Body of pancreas (tissue), 4 donors: ENCODE results near the gene PIP4K2C. TPM values are rescaled to one million over a fixed set of nuclear protein-coding genes. Genes with fewer than 3 reads are reported as not detected.
A peak's percentile ranks its signal among the peaks of the same experiment; 100 is the strongest.
"Not testable (repeated sequence)": the region's sequence is repeated elsewhere in the genome, so short reads cannot be mapped to it uniquely, and the experiment has no call there.

Experiments
- ATAC-seq: fragments of 150-250 bp; one replicate; pipeline ENCODE4 v1.9.1; 2016
- DNase-seq, 4 donors: peaks; one replicate each; pipeline ENCODE4 v3.0.0-alpha.2; 2019
- H3K27ac ChIP-seq, 4 donors: fragments of 200-600 bp; sonication (generic); 1 replicate in 3 of 4; 2 replicates in 1 of 4; pipeline versions ENCODE4 v1.5.1 to v1.6.1; 2016 to 2019; ENCODE audit warnings: mild to moderate bottlenecking in 1 of 4, mixed read lengths in 1 of 4, moderate library complexity in 1 of 4
- H3K27me3 ChIP-seq, 2 donors: fragments of 200-600 bp; sonication (generic); one replicate each; pipeline ENCODE4 v1.6.0; 2016; ENCODE audit warnings: mild to moderate bottlenecking in 1 of 2
- H3K36me3 ChIP-seq, 2 donors: fragments of 200-600 bp; sonication (generic); replicated peaks in 1 of 2; 2 replicates each; pipeline ENCODE4 v1.5.1; 2016; ENCODE audit warnings: low read depth in 2 of 2; ENCODE audit not compliant: insufficient read depth in 1 of 2
- H3K4me1 ChIP-seq: fragments of 200-600 bp; sonication (generic); one replicate; pipeline ENCODE4 v1.6.0; 2016
- H3K4me3 ChIP-seq, 2 donors: fragments of 200-600 bp; sonication (generic); 1 replicate in 1 of 2; 2 replicates in 1 of 2; pipeline ENCODE4 v1.5.1; 2016 to 2019
- H3K9me3 ChIP-seq, 3 donors: fragments of 200-600 bp; sonication (generic); 1 replicate in 2 of 3; 2 replicates in 1 of 3; pipeline ENCODE4 v1.5.1; 2016
- CTCF ChIP-seq, 7 experiments: fragments of 450-650 bp in 4 of 7; fragments of 200-600 bp in 3 of 7; sonication (generic) in 3 of 7; IDR thresholded peaks; one replicate each; pipeline ENCODE4 v1.5.1; 2016 to 2019; ENCODE audit warnings: antibody characterized with exemption in 7 of 7
- POLR2A ChIP-seq, 3 donors: fragments of 450-650 bp; IDR thresholded peaks; one replicate each; pipeline ENCODE4 v1.6.1; 2016; ENCODE audit warnings: antibody characterized with exemption in 3 of 3, mild to moderate bottlenecking in 2 of 3
- WGBS, 2 donors: methylation state at CpG; one replicate each; pipeline ENCODE4 v1.1.5; 2017; 5-methylcytosine and 5-hydroxymethylcytosine counted together
- intact Hi-C: fragments of 100-400 bp; cut with DNase I; formaldehyde crosslinking; loops from one replicate; pipeline ENCODE4 v1.15.1; 2023
- total RNA-seq, 2 donors: library from RNA; depleted of rRNA; stranded (reverse); fragments of >200 nt; gene quantifications; one replicate each; pipeline ENCODE4 v1.1.0, GENCODE V29; 2016

The PIP4K2C gene
- total RNA-seq, 2 donors from 2014 or later, result 12.2 to 48.0 TPM

DNA sequence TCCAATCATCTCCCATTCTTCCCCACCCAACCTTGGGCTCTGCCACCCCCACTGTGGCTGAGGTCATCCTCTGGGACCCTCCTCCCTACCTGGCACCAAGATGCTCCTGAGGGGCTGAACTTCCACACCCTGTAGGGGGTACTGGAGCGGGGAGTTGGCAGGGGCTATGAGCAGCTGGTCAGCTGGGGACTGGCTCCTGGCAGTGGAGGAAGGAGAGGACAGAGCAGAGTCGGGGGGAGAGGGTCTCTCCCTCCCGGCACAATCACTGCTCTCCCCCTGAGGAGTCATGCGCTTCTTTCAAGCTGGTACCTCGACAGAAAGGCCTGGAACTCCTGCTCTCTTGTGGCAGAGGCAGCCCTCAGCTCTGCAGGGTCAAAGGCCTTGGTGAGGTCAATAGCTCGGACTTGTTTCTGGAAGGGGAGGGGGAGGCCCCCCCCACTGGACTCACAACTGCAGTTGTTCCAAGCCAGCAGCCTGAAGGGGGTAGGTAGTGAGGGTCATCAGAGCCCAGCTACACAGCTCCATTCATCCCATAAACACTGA is 40.0 kb downstream of the PIP4K2C start:
- Histone ChIP-seq H3K27me3 (peaks cover 0 to 31% of the 10 kb centered on the region in 2 donors), H3K27ac (no peak overlapping the region), H3K9me3 (no peaks in the 10 kb centered on the region), H3K36me3 (no peaks in the 10 kb centered on the region), H3K4me3 (no peak overlapping the region), H3K4me1 (peaks cover 26% of the 10 kb centered on the region)
- TF ChIP-seq POLR2A (IDR thresholded peaks at IDR 0.05) (no peak), CTCF (IDR thresholded peaks at IDR 0.05) (no peak)
- 59 to 60% methylated on average over 2 to 6 of the region's 6 CpGs for WGBS, 2 donors
- intact Hi-C loops, result no loop called here
- ATAC-seq (no peak), DNase-seq (no peak)

GRCh38 chr12:57631566-57632072 is 40.6 kb downstream of the PIP4K2C start:
- peaks cover 26% of the 10 kb centered on the region for H3K4me1 ChIP-seq
- intact Hi-C loops, result no loop called here
- H3K4me3 ChIP-seq, result no peak overlapping the region
- peaks cover 0 to 26% of the 10 kb centered on the region in 2 donors for H3K27me3 ChIP-seq
- 7 to 15% methylated on average over 22 to 26 of the region's 26 CpGs for WGBS, 2 donors
- ATAC-seq, result no peak
- no peaks in the 10 kb centered on the region for H3K36me3 ChIP-seq
- TF ChIP-seq CTCF (IDR thresholded peaks at IDR 0.05) (no peak), POLR2A (IDR thresholded peaks at IDR 0.05) (no peak)
- DNase-seq, result no peak
- no peaks in the 10 kb centered on the region for H3K9me3 ChIP-seq
- no peak overlapping the region for H3K27ac ChIP-seq

DNA sequence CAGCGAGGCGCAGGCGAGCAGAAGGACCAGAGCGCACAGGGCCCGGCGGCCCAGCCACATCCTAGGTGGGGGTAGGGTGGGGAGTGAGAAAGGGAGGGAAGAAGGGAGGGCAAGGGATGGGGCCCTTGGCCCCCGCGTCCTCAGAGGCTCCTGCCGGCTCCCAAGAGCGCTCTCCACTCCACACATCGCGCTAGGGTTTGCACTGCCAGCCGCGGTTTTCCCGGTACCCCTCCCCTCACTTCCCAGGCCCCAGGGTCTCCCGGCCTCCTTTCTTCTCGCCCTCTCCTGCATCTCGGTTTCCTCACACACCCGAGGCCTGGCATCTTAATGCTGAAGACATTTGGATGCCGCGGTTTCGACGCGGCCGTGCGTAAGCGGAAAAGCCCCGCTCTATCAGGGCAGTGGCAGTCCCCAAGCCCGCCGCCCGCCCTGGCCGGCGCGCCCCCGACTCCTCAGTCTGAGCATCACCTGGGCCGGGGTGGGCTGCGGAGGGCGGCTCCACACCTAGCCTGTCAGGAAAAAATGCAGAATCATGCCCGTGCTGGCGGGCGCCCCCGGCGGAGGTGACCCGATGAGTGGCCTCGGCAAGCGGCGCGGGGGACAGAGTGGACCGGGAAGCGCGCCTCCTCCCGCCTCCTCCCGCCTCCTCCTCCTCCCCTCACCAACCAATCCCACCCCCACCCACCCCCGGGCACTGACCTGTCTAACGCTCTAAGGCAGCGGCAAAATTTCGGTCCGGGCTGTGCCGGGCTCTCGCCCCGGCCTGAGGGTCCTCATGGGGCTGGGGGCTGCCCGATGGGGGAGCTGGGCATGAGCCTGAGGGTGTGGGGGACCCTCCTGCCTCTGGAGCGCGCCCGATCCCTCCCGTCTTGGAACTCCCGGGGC is 41.3 kb downstream of the PIP4K2C start:
- peaks cover 0 to 22% of the 10 kb centered on the region in 2 donors for H3K27me3 ChIP-seq
- peak in 1 of 4 donors; percentile 41 for DNase-seq
- 1 to 4% methylated on average over 30 to 55 of the region's 67 CpGs for WGBS, 2 donors
- peak overlapping the region in 1 of 2 donors; percentile 41 for H3K4me3 ChIP-seq
- no peak overlapping the region for H3K27ac ChIP-seq
- no peaks in the 10 kb centered on the region for H3K36me3 ChIP-seq
- peaks cover 26% of the 10 kb centered on the region for H3K4me1 ChIP-seq
- no peaks in the 10 kb centered on the region for H3K9me3 ChIP-seq
- peak; percentile 31 for ATAC-seq
- intact Hi-C loops, result no loop called here
- TF ChIP-seq POLR2A (IDR thresholded peaks at IDR 0.05) (no peak), CTCF (IDR thresholded peaks at IDR 0.05) (no peak)

DNA sequence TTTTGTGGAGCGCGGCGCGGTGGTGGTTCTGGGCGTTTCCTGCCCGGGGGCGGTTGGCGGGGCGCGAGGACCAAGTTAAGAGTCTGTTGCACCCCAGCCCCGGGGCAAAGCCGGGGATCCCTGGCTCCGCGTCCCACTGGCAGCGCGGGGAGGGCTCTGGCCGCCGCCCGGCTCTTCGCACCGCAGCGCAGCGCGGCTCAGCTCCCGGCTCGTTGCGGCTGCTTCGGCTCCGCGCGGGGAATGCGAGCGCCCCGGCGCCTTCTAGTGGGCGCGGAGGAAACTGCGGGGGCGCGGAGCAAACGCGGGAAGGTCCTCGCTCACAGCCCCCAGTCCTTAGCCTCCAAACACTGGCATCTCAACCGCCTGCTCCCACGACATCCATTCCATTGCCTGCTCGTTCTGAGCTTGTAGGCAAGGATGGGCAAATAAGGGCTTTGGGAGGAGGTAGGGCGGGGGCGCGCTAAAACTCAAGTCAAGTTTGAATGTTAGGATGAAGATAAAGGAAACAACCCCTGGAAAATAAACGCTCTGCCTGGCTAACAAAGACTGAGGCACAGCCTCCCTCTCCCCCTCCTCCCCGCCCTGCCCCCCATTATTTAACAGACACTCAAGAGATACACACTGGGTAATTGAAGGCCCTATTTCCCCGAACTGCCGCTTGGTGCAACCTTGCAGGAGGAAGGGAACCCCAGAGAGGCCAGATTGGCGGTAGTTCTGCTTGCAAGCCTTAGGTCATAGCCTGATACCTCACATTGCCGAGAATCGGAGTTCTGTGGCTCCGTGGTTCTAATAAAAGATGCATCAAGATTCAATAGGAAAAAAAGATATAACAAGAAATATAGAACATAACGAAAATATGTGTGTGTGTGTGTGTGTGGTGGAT is 42.2 kb downstream of the PIP4K2C start, which contains the start of gene B4GALNT1:
Gene B4GALNT1, minus strand, starts transcription at position 244 of the 883 bp plus-strand sequence. CDS start 1,069 bp downstream, outside the sequence.
- Histone ChIP-seq H3K4me1 (peaks cover 19% of the 10 kb centered on the region), H3K27ac (no peak within 1 kb of the TSS), H3K9me3 (no peaks in the 10 kb centered on the region), H3K27me3 (peaks cover 0 to 22% of the 10 kb centered on the region in 2 donors), H3K4me3 (peak within 1 kb of the TSS in 1 of 2 donors; percentile 41), H3K36me3 (no peaks in the 10 kb centered on the region)
- intact Hi-C loops, result no loop called here
- TF ChIP-seq CTCF (IDR thresholded peaks at IDR 0.05), result peak; percentile 83 to 96 (median 86)
- no peak for TF ChIP-seq POLR2A (IDR thresholded peaks at IDR 0.05)
- 2 to 12% methylated on average over 14 to 57 of the region's 58 CpGs for WGBS, 2 donors
- DNase-seq (peak; percentile 48 to 68 (median 57)), ATAC-seq (peak; percentile 89)

- Histone ChIP-seq H3K27me3 (peaks cover 0 to 10% of the 10 kb centered on the region in 2 donors), H3K4me1 (peaks cover 20% of the 10 kb centered on the region)
- H3K36me3 ChIP-seq, DNase-seq, intact Hi-C loops, H3K4me3 ChIP-seq, H3K9me3 ChIP-seq, H3K27ac ChIP-seq, ATAC-seq: not testable (repeated sequence)
- WGBS, 2 donors, result 75 to 76% methylated on average over 9 of the region's 9 CpGs
Measured at GRCh38 chr12:57636731-57637130, 45.7 kb downstream of the PIP4K2C start.
